ENCODE data around the gene ZNF132.

GRCh38 chr19:58398087-58398486, 41.9 kb downstream of the ZNF132 start:
- TF ChIP-seq, protein P1, sequence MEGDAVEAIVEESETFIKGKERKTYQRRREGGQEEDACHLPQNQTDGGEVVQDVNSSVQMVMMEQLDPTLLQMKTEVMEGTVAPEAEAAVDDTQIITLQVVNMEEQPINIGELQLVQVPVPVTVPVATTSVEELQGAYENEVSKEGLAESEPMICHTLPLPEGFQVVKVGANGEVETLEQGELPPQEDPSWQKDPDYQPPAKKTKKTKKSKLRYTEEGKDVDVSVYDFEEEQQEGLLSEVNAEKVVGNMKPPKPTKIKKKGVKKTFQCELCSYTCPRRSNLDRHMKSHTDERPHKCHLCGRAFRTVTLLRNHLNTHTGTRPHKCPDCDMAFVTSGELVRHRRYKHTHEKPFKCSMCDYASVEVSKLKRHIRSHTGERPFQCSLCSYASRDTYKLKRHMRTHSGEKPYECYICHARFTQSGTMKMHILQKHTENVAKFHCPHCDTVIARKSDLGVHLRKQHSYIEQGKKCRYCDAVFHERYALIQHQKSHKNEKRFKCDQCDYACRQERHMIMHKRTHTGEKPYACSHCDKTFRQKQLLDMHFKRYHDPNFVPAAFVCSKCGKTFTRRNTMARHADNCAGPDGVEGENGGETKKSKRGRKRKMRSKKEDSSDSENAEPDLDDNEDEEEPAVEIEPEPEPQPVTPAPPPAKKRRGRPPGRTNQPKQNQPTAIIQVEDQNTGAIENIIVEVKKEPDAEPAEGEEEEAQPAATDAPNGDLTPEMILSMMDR (IDR thresholded peaks at IDR 0.05) = no peak
- no peak for TF ChIP-seq POLR2A (IDR thresholded peaks at IDR 0.05)

All from right lobe of liver (tissue), 4 donors.